A549 (cell line): Measurements from ENCODE around the gene POLR2J3.
"Not testable (repeated sequence)": the region's sequence is repeated elsewhere in the genome, so short reads cannot be mapped to it uniquely, and the experiment has no call there.

Source experiments
- CEBPB ChIP-seq, 2 experiments: fragments of >200 bp in 1 of 2; sonication (Bioruptor Twin) in 1 of 2; formaldehyde crosslinking in 1 of 2; IDR thresholded peaks; 2 replicates each; pipeline ENCODE4 v1.6.1; 2012 to 2016
- CTCF ChIP-seq: fragments of >200 bp; sonication (Bioruptor Twin); formaldehyde crosslinking; IDR thresholded peaks from 3 replicates; pipeline ENCODE4 v1.5.1; 2016
- JUNB ChIP-seq: fragments of >200 bp; sonication (Bioruptor Twin); formaldehyde crosslinking; IDR thresholded peaks from 2 replicates; pipeline ENCODE4 v1.6.1; 2016
- NR3C1 ChIP-seq: fragments of >200 bp; sonication (Bioruptor Twin); formaldehyde crosslinking; IDR thresholded peaks from 3 replicates; pipeline ENCODE4 v1.6.1; 2017
- REST ChIP-seq: fragments of 200-600 bp; sonication (generic); IDR thresholded peaks from 2 replicates; pipeline ENCODE4 v1.6.1; 2016; ENCODE audit warnings: antibody characterized with exemption, mild to moderate bottlenecking, moderate library complexity
- TF ChIP-seq, protein P1 (sequence below): IDR thresholded peaks from 2 replicates; pipeline ENCODE4 v1.6.1; 2012; ENCODE audit warnings: low read depth, borderline replicate concordance

DNA sequence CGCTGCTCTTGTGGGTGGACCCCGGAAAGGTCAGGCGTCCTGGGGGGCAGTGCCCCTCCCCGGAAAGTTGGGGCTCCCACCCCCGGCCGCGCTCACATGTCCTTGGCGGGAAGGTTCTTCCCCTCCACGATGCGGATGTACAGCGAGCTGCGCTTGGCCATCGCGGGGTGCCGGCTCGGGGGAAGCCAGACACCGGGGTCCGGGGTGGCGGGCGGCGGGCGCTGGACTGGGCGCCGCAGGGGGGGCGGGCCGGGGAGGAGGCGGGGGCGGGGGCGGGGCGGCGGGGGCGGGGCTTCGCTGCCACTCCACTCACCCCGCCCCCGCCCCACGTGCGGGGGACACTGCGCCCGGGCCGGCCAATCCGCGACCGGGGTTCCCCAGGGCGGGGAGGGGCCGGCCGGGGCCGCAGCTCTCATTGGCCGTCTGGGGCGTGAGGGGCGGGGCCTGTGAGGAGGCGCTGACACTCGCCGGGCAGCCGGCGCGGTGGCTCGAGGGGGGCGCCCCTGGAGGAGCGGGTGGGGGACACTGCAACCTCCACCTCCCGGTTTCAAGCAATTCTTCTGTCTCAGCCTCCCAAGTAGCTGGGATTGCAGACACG, 54.7 kb downstream of the POLR2J3 start, which contains the start of gene RASA4B:
- not testable (repeated sequence) for TF ChIP-seq CEBPB (IDR thresholded peaks at IDR 0.05); CTCF; JUNB; NR3C1; REST
- TF ChIP-seq, protein P1, sequence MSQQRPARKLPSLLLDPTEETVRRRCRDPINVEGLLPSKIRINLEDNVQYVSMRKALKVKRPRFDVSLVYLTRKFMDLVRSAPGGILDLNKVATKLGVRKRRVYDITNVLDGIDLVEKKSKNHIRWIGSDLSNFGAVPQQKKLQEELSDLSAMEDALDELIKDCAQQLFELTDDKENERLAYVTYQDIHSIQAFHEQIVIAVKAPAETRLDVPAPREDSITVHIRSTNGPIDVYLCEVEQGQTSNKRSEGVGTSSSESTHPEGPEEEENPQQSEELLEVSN: not testable (repeated sequence)
